Coronary artery (tissue), 2 donors: ENCODE measurements around the gene TRIM33.

Source experiments
- DNase-seq: peaks from one replicate; pipeline ENCODE4 v3.0.0-alpha.2; 2017; ENCODE audit warnings: low spot score
- H3K27ac ChIP-seq, 2 donors: fragments of 200-600 bp; sonication (generic); one replicate each; pipeline ENCODE4 v1.5.1; 2016 to 2019
- H3K4me3 ChIP-seq: fragments of 200-600 bp; sonication (generic); 2 replicates; pipeline ENCODE4 v1.5.1; 2016; ENCODE audit warnings: mild to moderate bottlenecking, moderate library complexity
- CTCF ChIP-seq: fragments of 200-600 bp; sonication (generic); IDR thresholded peaks from one replicate; pipeline ENCODE4 v1.5.1; 2019; ENCODE audit warnings: antibody characterized with exemption

TRIM33 gene

GRCh38 chr1:114549137-114549536 lies 38.1 kb upstream of the TRIM33 start:
- Histone ChIP-seq H3K4me3 (no peak overlapping the region), H3K27ac (no peak overlapping the region)
- no peak for TF ChIP-seq CTCF
- no peak for DNase-seq

GRCh38 chr1:114547076-114547475 lies 36.1 kb upstream of the TRIM33 start:
- Histone ChIP-seq H3K4me3 (no peak overlapping the region), H3K27ac (no peak overlapping the region)
- TF ChIP-seq CTCF, result no peak
- DNase-seq, result no peak

- Histone ChIP-seq H3K27ac (no peak overlapping the region), H3K4me3 (no peak overlapping the region)
- no peak for TF ChIP-seq CTCF
- DNase-seq, result no peak
These were observed 34.8 kb upstream of the TRIM33 start for GRCh38 chr1:114545796-114546195.

GRCh38 chr1:114545315-114545714 lies 34.3 kb upstream of the TRIM33 start:
- no peak for TF ChIP-seq CTCF

GRCh38 chr1:114540821-114541220 lies 29.8 kb upstream of the TRIM33 start:
- no peak for TF ChIP-seq CTCF
- Histone ChIP-seq H3K27ac (no peak overlapping the region), H3K4me3 (no peak overlapping the region)
- no peak for DNase-seq

More at GRCh38 chr1:114545315-114545714, 34.3 kb upstream of the TRIM33 start:
- H3K27ac ChIP-seq, result no peak overlapping the region
- no peak for DNase-seq
- no peak overlapping the region for H3K4me3 ChIP-seq

- no peak for TF ChIP-seq CTCF
- Histone ChIP-seq H3K27ac (no peak overlapping the region), H3K4me3 (no peak overlapping the region)
- DNase-seq, result no peak
These were observed 29.3 kb upstream of the TRIM33 start for GRCh38 chr1:114540272-114540671.

- H3K27ac ChIP-seq, result no peak overlapping the region
- no peak for TF ChIP-seq CTCF
These were observed 25.0 kb upstream of the TRIM33 start for GRCh38 chr1:114536043-114536442.

More at GRCh38 chr1:114536043-114536442, 25.0 kb upstream of the TRIM33 start:
- no peak for DNase-seq
- no peak overlapping the region for H3K4me3 ChIP-seq
